ENCODE measurements around the gene PTGES3. TPM values are rescaled to one million over a fixed set of nuclear protein-coding genes. Genes with fewer than 3 reads are reported as not detected.

PTGES3 gene
- polyA plus RNA-seq, 2 of the 4 experiments (the other 2 are of a cell fraction), result 272 to 406 TPM

DNA sequence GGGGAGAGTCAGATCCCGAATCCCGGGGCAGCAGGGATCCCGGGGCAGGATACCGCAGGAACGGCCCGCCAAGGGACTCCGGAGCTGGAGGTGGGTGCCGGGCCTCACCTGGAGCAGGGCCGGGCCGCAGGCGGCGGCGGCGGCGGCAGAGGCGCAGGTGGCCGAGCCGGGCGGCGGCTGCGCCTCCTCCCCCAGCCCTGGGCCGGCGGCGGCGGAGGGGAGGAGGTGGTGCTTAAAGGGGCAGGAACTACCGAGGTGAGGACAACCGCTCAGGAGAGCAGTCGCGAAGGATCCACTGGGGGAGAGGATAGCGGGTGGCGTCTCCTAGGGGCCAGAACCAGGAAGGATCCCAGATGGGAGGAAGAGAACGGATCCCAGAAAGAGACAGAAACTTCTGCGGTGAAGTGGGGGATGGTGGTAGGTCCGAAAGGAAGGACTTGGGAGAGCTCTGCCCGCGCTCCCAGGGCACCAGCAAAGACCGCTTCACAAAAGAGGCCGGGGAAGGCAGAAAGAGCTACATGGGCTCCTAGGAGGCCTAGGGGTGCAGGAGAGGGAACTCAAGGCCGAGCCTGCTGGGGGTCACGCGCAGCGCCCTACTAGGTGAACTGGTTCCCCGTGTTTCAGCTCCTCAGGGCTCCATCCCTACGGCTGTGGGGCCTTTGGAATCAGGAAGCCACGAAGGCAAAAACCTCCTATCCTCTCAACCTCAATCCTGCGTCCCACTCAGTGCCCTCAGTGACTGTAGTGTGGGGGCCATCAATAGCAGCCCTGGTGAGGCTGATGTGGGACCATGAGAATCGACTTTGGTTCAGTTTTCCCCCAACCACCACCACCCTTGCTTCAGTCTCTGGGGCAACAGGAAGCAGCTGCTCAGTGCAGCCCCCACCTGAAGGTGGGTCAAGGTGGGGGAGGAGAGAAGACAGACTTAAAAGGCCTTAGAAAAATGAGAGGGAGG lies 53.0 kb downstream of the PTGES3 start (continued):
- TF ChIP-seq, protein P1, sequence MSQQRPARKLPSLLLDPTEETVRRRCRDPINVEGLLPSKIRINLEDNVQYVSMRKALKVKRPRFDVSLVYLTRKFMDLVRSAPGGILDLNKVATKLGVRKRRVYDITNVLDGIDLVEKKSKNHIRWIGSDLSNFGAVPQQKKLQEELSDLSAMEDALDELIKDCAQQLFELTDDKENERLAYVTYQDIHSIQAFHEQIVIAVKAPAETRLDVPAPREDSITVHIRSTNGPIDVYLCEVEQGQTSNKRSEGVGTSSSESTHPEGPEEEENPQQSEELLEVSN (IDR thresholded peaks at IDR 0.05; ENCODE audit: borderline replicate concordance, low read depth), result 0 out of 2 replicates have a peak, but pooled peaks have one; percentile 32
- TF ChIP-seq KDM5A (IDR thresholded peaks at IDR 0.05) (no peak), RCOR1 (IDR thresholded peaks at IDR 0.05; ENCODE audit: low read depth, low read length) (no peak), MAFK (IDR thresholded peaks at IDR 0.05; ENCODE audit: partially characterized antibody) (no peak), NFE2L2 (conservative IDR thresholded peaks at IDR 0.05; ENCODE audit: low read length) (no peak), EP300 (IDR thresholded peaks at IDR 0.05) (no peak), CHD2 (IDR thresholded peaks at IDR 0.05; ENCODE audit: low read length, partially characterized antibody) (no peak), TP53 (CRISPR knock-in tag; IDR thresholded peaks at IDR 0.05) (no peak), KDM1A (IDR thresholded peaks at IDR 0.05; ENCODE audit: low read depth) (no peak), GATA3 (IDR thresholded peaks at IDR 0.05; ENCODE audit: borderline replicate concordance) (no peak), ZFP36 (IDR thresholded peaks at IDR 0.05; ENCODE audit: borderline replicate concordance, partially characterized antibody) (no peak), RFX5 (IDR thresholded peaks at IDR 0.05) (no peak), ZNF302 (CRISPR knock-in tag; IDR thresholded peaks at IDR 0.05) (no peak), BHLHE40 (IDR thresholded peaks at IDR 0.05; ENCODE audit: low read depth, low read length) (no peak), NR3C1 (IDR thresholded peaks at IDR 0.05) (no peak), MYC (IDR thresholded peaks at IDR 0.05; ENCODE audit: borderline replicate concordance, low read length) (no peak), POLR2A (IDR thresholded peaks at IDR 0.05; ENCODE audit: low read length) (peak; percentile 37), SMC3 (IDR thresholded peaks at IDR 0.05) (peak; percentile 35; the same call in 1 of the 3 replicates), FOSL2 (IDR thresholded peaks at IDR 0.05) (no peak), FOSL2 (CRISPR knock-in tag; IDR thresholded peaks at IDR 0.05) (no peak), HDAC2 (IDR thresholded peaks at IDR 0.05) (no peak), RARB (CRISPR knock-in tag; IDR thresholded peaks at IDR 0.05) (no peak), ZSCAN20 (CRISPR knock-in tag; IDR thresholded peaks at IDR 0.05) (no peak), EHMT2 (IDR thresholded peaks at IDR 0.05; ENCODE audit: low read depth) (no peak), CHD4 (IDR thresholded peaks at IDR 0.05; ENCODE audit: borderline replicate concordance) (no peak), ESRRA (IDR thresholded peaks at IDR 0.05; ENCODE audit: borderline replicate concordance, low read length) (no peak), CBX8 (IDR thresholded peaks at IDR 0.05) (no peak), ZC3H11A (IDR thresholded peaks at IDR 0.05) (no peak), HEYL (CRISPR knock-in tag; IDR thresholded peaks at IDR 0.05) (no peak), SREBF2 (IDR thresholded peaks at IDR 0.05) (no peak), FOXS1 (CRISPR knock-in tag; IDR thresholded peaks at IDR 0.05) (no peak), RAD21 (conservative IDR thresholded peaks at IDR 0.05 in 1 of 2, IDR thresholded peaks at IDR 0.05 in 1 of 2) (peak; percentile 35 to 51; a peak in 4 of 5 replicates), RNF2 (IDR thresholded peaks at IDR 0.05; ENCODE audit: borderline replicate concordance, low read depth) (no peak), POLR2AphosphoS2 (conservative IDR thresholded peaks at IDR 0.05; ENCODE audit: low read length) (no peak), TFCP2L1 (CRISPR knock-in tag; IDR thresholded peaks at IDR 0.05) (no peak), NPAS2 (CRISPR knock-in tag; IDR thresholded peaks at IDR 0.05; ENCODE audit: borderline replicate concordance) (no peak), JUN (IDR thresholded peaks at IDR 0.05) (peak; percentile 42 to 59; a peak in 1 of 5 replicates), HOXA7 (CRISPR knock-in tag; IDR thresholded peaks at IDR 0.05) (no peak)
- TF ChIP-seq, protein P2, sequence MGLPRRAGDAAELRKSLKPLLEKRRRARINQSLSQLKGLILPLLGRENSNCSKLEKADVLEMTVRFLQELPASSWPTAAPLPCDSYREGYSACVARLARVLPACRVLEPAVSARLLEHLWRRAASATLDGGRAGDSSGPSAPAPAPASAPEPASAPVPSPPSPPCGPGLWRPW (IDR thresholded peaks at IDR 0.05), result no peak
- TF ChIP-seq, protein P3, sequence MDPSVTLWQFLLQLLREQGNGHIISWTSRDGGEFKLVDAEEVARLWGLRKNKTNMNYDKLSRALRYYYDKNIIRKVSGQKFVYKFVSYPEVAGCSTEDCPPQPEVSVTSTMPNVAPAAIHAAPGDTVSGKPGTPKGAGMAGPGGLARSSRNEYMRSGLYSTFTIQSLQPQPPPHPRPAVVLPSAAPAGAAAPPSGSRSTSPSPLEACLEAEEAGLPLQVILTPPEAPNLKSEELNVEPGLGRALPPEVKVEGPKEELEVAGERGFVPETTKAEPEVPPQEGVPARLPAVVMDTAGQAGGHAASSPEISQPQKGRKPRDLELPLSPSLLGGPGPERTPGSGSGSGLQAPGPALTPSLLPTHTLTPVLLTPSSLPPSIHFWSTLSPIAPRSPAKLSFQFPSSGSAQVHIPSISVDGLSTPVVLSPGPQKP (IDR thresholded peaks at IDR 0.05; ENCODE audit: low read depth, low read length), result no peak
- TF ChIP-seq, protein P4, sequence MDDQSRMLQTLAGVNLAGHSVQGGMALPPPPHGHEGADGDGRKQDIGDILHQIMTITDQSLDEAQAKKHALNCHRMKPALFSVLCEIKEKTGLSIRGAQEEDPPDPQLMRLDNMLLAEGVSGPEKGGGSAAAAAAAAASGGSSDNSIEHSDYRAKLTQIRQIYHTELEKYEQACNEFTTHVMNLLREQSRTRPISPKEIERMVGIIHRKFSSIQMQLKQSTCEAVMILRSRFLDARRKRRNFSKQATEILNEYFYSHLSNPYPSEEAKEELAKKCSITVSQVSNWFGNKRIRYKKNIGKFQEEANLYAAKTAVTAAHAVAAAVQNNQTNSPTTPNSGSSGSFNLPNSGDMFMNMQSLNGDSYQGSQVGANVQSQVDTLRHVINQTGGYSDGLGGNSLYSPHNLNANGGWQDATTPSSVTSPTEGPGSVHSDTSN (IDR thresholded peaks at IDR 0.05), result peak; percentile 58; the same call in 1 of the 2 replicates
- TF ChIP-seq, protein P5, sequence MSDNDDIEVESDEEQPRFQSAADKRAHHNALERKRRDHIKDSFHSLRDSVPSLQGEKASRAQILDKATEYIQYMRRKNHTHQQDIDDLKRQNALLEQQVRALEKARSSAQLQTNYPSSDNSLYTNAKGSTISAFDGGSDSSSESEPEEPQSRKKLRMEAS (IDR thresholded peaks at IDR 0.05), result peak; percentile 73
- TF ChIP-seq, protein P6, sequence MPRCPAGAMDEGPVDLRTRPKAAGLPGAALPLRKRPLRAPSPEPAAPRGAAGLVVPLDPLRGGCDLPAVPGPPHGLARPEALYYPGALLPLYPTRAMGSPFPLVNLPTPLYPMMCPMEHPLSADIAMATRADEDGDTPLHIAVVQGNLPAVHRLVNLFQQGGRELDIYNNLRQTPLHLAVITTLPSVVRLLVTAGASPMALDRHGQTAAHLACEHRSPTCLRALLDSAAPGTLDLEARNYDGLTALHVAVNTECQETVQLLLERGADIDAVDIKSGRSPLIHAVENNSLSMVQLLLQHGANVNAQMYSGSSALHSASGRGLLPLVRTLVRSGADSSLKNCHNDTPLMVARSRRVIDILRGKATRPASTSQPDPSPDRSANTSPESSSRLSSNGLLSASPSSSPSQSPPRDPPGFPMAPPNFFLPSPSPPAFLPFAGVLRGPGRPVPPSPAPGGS (IDR thresholded peaks at IDR 0.05), result no peak; the same call in 1 of the 3 replicates

All from A549 (cell line).